Activated CD4-positive, alpha-beta T cell treated with anti-CD3 and anti-CD28 coated beads for 36 hours (primary cell): ENCODE data around the gene FSTL4. TPM values are rescaled to one million over a fixed set of nuclear protein-coding genes. Genes with fewer than 3 reads are reported as not detected.

Source experiments
- ATAC-seq: fragments of 200-7000 bp; cut with Tn5 transposase; one replicate; pipeline ENCODE4 v1.10.0; 2021; ENCODE audit warnings: mild to moderate bottlenecking, moderate library complexity
- CTCF ChIA-PET: fragments of 350-600 bp; sonication (Branson Sonifier 250); formaldehyde crosslinking; loops from one replicate; lab custom pipeline; 2021; ENCODE audit warnings: antibody characterized with exemption; lab: Charles Lee
- POLR2A ChIA-PET: fragments of 350-600 bp; sonication (Branson Sonifier 250); formaldehyde crosslinking; loops from one replicate; lab custom pipeline; 2021; ENCODE audit warnings: antibody characterized with exemption, inconsistent platforms; lab: Charles Lee
- DNase-seq: peaks from one replicate; pipeline ENCODE4 v3.0.0-alpha.2; 2020
- H3K27ac Mint-ChIP-seq: one replicate; pipeline ENCODE4 v1.8.0; 2021; ENCODE audit warnings: mixed read lengths
- H3K27me3 Mint-ChIP-seq: one replicate; pipeline ENCODE4 v1.8.0; 2021; ENCODE audit warnings: mixed read lengths
- H3K36me3 Mint-ChIP-seq: one replicate; pipeline ENCODE4 v1.8.0; 2021; ENCODE audit warnings: low read depth, mixed read lengths
- H3K4me1 Mint-ChIP-seq: one replicate; pipeline ENCODE4 v1.8.0; 2021; ENCODE audit warnings: mixed read lengths
- H3K4me3 Mint-ChIP-seq: one replicate; pipeline ENCODE4 v1.8.0; 2021; ENCODE audit warnings: mild to moderate bottlenecking, moderate library complexity, mixed read lengths
- H3K9me3 Mint-ChIP-seq: one replicate; pipeline ENCODE4 v1.8.0; 2021; ENCODE audit warnings: low read depth, mixed read lengths
- intact Hi-C, 2 experiments: fragments of 100-400 bp; cut with DNase I in 1 of 2; cut with micrococcal nuclease in 1 of 2; formaldehyde crosslinking; loops; one replicate each; pipeline versions ENCODE4 v1.14.2 to v1.15.1; 2022 to 2024; cut with DNase I, micrococcal nuclease
- total RNA-seq, 2 experiments: library from RNA; stranded (reverse); gene quantifications; one replicate each; pipeline ENCODE4 v1.2.3, GENCODE V29; 2021

Gene FSTL4
- not detected for total RNA-seq

DNA sequence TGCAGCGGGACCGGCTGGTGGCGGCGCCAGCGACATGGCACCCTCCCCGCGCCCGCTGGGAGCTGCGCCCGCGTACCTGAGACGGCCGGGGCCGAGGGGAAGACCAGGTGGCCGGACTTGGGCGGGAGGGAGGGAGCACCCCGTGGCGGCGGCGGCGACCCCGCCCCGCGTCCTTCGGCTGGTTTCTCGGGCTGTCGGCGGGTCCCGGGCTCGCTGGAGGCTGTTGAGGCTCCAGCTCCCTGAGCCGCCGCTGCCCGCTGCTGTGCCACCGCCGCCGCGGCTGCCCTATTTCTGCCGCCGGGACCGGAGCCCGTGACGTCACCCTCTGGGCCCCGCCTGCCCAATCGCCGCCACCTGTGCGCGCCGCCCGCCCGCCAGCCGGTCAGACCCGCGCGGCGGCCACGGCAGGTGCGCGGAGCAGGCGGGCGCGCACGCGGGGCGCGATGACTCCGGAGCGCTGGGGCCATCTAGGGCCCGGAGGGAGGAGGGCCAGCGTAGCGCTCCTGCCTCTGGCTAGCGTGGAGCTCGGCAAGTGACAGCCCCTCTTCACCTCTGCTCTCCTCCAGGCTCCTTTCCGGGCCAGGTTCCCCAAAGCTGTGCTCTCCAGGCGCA is at the start of gene FSTL4:
TSS of gene FSTL4 (minus strand) at position 293 of the 612 bp plus-strand sequence.
- H3K4me1 Mint-ChIP-seq = peaks cover 9% of the 10 kb centered on the region
- no peaks in the 10 kb centered on the region for H3K36me3 Mint-ChIP-seq
- intact Hi-C loops = loop anchor here in 1 of 2 experiments (2.0 to 10.0 kb wide), 4 partner anchors 45 to 332 kb away; no protein-coding TSS in a partner anchor
- CTCF ChIA-PET = interaction anchor here (0.8 to 1.3 kb wide), 4 partner anchors 59 to 189 kb away, joined by 3 to 5 read pairs (median 4); no protein-coding TSS in a partner anchor
- H3K27ac Mint-ChIP-seq = no peak within 1 kb of the TSS
- H3K4me3 Mint-ChIP-seq = peak within 1 kb of the TSS; percentile 49
- ATAC-seq = peak; percentile 60
- peak; percentile 59 for DNase-seq
- POLR2A ChIA-PET = no interaction called here
- peaks cover 58% of the 10 kb centered on the region for H3K27me3 Mint-ChIP-seq
- no peaks in the 10 kb centered on the region for H3K9me3 Mint-ChIP-seq

DNA sequence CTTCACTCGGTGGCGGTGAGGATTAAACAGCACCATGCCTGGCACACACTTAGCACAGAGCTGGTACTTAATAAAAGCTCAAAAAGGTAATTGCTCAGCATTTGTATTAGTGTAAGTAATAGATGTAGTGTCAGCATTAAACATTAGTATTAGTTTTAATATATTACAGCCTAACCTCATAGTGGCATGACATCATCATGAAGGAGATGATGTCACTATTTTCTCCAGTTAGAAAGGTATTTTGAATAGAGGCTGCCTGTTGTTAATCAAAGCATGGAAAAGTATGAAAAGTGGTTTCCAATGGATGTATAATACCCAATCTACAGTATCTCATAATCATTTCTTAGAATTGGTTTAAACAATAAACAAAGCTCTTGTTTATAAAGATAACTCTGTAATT is 49.0 kb upstream of the FSTL4 start:
- no peak overlapping the region for H3K27ac Mint-ChIP-seq
- H3K27me3 Mint-ChIP-seq = peaks cover 5% of the 10 kb centered on the region
- ATAC-seq (no peak), DNase-seq (no peak)
- H3K4me1 Mint-ChIP-seq = no peaks in the 10 kb centered on the region
- H3K4me3 Mint-ChIP-seq = no peak overlapping the region
- ChIA-PET CTCF (interaction anchor here (0.7 kb wide), 1 partner anchor 210 kb away, joined by 3 read pairs; no protein-coding TSS in a partner anchor), POLR2A (no interaction called here)
- no peaks in the 10 kb centered on the region for H3K36me3 Mint-ChIP-seq
- H3K9me3 Mint-ChIP-seq = no peaks in the 10 kb centered on the region
- intact Hi-C loops = no loop called here

GRCh38 chr5:133658327-133658726 is 46.0 kb upstream of the FSTL4 start:
- no peaks in the 10 kb centered on the region for H3K36me3 Mint-ChIP-seq
- H3K9me3 Mint-ChIP-seq = no peaks in the 10 kb centered on the region
- H3K27me3 Mint-ChIP-seq = peaks cover 5% of the 10 kb centered on the region
- ChIA-PET POLR2A (no interaction called here), CTCF (interaction anchor here (1.1 to 1.7 kb wide), 3 partner anchors 15 to 210 kb away, joined by 3 to 4 read pairs (median 3); no protein-coding TSS in a partner anchor)
- H3K4me1 Mint-ChIP-seq = no peaks in the 10 kb centered on the region
- no peak for DNase-seq
- H3K27ac Mint-ChIP-seq = no peak overlapping the region
- no peak for ATAC-seq
- intact Hi-C loops = no loop called here
- H3K4me3 Mint-ChIP-seq = no peak overlapping the region

DNA sequence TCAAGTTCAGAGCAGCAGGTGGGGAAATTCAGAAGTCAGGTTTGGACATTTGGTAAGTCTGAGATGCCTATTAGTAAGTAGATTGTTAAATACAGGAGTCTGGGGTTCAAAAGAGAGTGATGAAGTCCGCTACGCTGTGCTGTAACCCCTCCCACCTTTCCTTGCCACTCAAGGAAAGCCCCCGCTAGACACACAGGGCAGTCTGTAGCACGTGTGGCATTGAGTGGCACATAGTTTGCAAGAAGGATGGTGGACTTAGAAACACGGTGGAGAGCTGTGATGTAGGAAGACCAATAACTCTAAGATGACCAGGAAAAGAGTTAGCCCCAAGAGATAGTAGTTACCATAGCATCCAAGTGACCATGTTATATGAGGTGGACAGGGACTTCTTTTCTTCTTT is 44.7 kb upstream of the FSTL4 start:
- no peaks in the 10 kb centered on the region for H3K9me3 Mint-ChIP-seq
- H3K4me3 Mint-ChIP-seq = no peak overlapping the region
- POLR2A ChIA-PET = no interaction called here
- intact Hi-C loops = no loop called here
- CTCF ChIA-PET = no interaction called here
- DNase-seq = no peak
- H3K27ac Mint-ChIP-seq = no peak overlapping the region
- ATAC-seq = no peak
- no peaks in the 10 kb centered on the region for H3K4me1 Mint-ChIP-seq
- H3K36me3 Mint-ChIP-seq = no peaks in the 10 kb centered on the region
- peaks cover 6% of the 10 kb centered on the region for H3K27me3 Mint-ChIP-seq

DNA sequence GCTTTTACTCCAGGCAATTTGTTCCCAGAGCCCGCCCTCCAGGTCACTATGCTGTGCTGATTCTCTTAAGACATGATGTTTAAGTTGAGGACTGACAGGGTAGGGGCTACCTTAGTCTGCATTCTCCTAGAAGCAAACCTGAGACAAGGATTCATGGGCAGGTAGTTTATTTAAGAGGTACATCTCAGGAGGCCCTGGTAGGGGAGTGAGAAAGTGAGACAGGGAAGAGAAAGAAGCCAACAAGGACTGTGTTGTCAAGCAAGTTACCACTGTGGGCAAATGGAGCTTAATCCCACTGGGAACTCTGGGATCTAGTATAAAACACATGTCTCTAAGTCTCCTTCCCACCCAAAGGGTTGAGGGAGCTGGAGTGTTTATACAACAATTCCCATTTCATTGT is 43.6 kb upstream of the FSTL4 start:
- ChIA-PET CTCF (no interaction called here), POLR2A (no interaction called here)
- H3K4me3 Mint-ChIP-seq = no peak overlapping the region
- no peak for ATAC-seq
- no peaks in the 10 kb centered on the region for H3K9me3 Mint-ChIP-seq
- intact Hi-C loops = no loop called here
- DNase-seq = no peak
- peaks cover 6% of the 10 kb centered on the region for H3K27me3 Mint-ChIP-seq
- no peaks in the 10 kb centered on the region for H3K4me1 Mint-ChIP-seq
- H3K36me3 Mint-ChIP-seq = no peaks in the 10 kb centered on the region
- H3K27ac Mint-ChIP-seq = no peak overlapping the region

DNA sequence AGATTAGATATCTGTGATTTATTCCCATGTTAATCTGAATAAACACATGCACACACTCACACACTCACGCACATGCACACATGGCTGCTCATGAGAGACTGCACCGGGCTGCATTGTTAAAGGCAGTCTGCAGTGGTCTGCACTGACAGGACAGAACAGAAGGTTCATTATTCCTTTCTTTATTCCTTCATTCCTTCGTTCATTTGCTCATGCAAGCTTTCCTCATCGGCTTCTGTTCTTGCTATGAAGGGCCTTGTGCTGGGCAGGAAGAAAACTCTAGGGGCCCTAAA is 41.4 kb upstream of the FSTL4 start:
- H3K9me3 Mint-ChIP-seq = no peaks in the 10 kb centered on the region
- ChIA-PET CTCF (interaction anchor here (0.7 kb wide), 2 partner anchors 31 to 97 kb away, joined by 4 read pairs; no protein-coding TSS in a partner anchor), POLR2A (no interaction called here)
- ATAC-seq (no peak), DNase-seq (no peak)
- H3K4me3 Mint-ChIP-seq = no peak overlapping the region
- H3K27ac Mint-ChIP-seq = no peak overlapping the region
- no peaks in the 10 kb centered on the region for H3K36me3 Mint-ChIP-seq
- H3K4me1 Mint-ChIP-seq = no peaks in the 10 kb centered on the region
- H3K27me3 Mint-ChIP-seq = peaks cover 10% of the 10 kb centered on the region
- intact Hi-C loops = no loop called here

GRCh38 chr5:133652951-133653759 is 40.8 kb upstream of the FSTL4 start:
- CTCF ChIA-PET = interaction anchor here (0.7 kb wide), 2 partner anchors 32 to 98 kb away, joined by 4 read pairs; no protein-coding TSS in a partner anchor
- intact Hi-C loops = no loop called here
- ATAC-seq (no peak), DNase-seq (no peak)
- Mint-ChIP-seq H3K36me3 (no peaks in the 10 kb centered on the region), H3K4me3 (no peak overlapping the region), H3K4me1 (no peaks in the 10 kb centered on the region), H3K27me3 (peaks cover 12% of the 10 kb centered on the region), H3K27ac (no peak overlapping the region), H3K9me3 (no peaks in the 10 kb centered on the region)
- POLR2A ChIA-PET = no interaction called here

DNA sequence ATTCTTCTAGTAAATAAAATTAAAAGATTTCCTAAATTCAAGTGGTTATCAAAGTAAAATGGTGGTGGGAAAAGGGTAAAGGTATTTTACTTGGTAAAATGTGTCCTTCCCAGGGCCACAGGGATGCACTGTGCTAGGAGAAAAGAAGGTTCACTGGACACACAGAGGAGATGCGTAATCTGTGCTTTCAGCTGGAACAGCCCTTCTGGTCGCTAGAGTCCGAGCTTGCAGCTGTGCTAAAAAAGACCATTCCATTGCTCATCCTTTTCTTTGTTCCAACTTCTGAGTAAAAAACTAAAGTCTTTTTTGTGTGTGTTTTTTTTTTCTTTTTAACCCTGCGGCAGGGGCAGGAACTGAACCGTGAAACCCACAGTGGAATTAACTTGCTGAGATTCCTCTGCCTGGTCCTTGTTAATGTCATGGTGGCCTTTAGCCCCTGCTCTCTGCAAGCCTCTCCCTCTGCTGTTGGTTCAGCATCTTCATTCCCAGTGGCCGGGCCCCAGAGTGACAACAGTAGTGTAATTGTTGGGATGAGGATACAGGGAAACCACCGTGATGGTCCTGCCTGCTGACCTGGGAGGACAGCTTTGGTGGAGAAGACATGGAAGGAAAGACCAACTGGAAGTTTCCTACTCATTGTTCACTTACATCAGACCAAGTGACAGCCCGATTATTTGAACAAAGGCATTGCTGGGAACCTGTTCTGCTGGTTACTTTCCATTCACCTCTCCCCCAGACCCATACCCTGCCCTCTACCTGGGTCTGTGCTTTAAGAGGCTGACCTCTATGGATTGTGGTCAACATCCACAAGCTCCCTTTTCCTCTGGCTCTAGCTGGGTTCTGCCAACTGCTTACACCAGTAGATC is 31.9 kb upstream of the FSTL4 start:
- no peak overlapping the region for H3K4me3 Mint-ChIP-seq
- no peaks in the 10 kb centered on the region for H3K36me3 Mint-ChIP-seq
- POLR2A ChIA-PET = no interaction called here
- ATAC-seq = no peak
- no peaks in the 10 kb centered on the region for H3K4me1 Mint-ChIP-seq
- CTCF ChIA-PET = no interaction called here
- no peaks in the 10 kb centered on the region for H3K9me3 Mint-ChIP-seq
- peaks cover 35% of the 10 kb centered on the region for H3K27me3 Mint-ChIP-seq
- no peak overlapping the region for H3K27ac Mint-ChIP-seq
- DNase-seq = no peak
- intact Hi-C loops = no loop called here

DNA sequence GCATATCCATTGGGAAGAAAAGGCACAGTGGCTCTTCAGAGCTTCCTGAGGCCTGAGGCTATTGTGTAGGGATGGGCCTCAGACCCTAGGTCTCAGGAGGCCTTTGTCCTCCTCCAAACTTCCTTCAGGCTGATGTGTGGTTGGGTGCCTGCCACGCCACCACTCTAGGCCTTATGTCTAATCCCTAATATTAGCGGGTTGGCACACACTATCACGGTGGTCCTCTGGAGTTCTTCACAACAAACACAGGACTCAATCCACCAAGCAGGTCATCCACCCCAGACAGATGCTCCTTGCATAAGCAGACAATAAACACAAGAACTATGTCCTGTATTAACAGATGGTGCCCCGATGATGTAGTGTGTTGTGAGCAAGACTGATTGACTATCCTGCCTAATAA is 31.0 kb upstream of the FSTL4 start:
- no peak for DNase-seq
- H3K27me3 Mint-ChIP-seq = peaks cover 37% of the 10 kb centered on the region
- no peak overlapping the region for H3K4me3 Mint-ChIP-seq
- intact Hi-C loops = no loop called here
- ChIA-PET POLR2A (no interaction called here), CTCF (no interaction called here)
- H3K4me1 Mint-ChIP-seq = no peaks in the 10 kb centered on the region
- ATAC-seq = no peak
- no peaks in the 10 kb centered on the region for H3K36me3 Mint-ChIP-seq
- no peak overlapping the region for H3K27ac Mint-ChIP-seq
- H3K9me3 Mint-ChIP-seq = no peaks in the 10 kb centered on the region

DNA sequence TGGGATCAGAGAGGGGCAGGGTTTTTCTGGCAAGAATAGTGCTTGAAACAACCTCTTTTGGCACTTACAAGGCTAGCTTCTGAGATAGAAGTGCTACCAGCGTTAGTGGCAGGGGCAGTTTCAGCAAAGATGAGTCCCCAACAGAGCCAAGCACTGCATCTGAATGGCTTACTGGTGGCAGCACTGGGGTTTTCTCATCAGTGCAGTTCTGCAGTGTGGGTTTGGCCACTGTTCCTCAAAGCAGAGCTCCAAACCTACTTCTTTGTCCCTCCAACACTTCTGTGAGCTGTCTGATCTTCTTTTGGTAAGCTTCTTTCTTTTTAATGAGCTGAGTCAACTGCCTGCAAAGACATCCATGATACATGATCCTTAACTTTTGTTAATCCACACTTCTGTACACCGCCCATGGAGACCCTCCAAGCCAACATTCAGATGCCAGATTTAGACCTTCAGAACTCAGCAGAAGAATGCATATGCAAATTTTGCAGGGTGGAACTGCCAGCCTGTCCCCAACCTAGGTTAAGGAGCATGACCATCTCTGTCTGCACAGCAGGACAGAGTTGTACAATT is 29.9 kb upstream of the FSTL4 start:
- ChIA-PET POLR2A (no interaction called here), CTCF (interaction anchor here (0.7 to 1.2 kb wide), 2 partner anchors 36 to 227 kb away, joined by 3 to 4 read pairs; no protein-coding TSS in a partner anchor)
- no peak overlapping the region for H3K4me3 Mint-ChIP-seq
- no peaks in the 10 kb centered on the region for H3K4me1 Mint-ChIP-seq
- no peak overlapping the region for H3K27ac Mint-ChIP-seq
- intact Hi-C loops = no loop called here
- no peak for ATAC-seq
- peaks cover 42% of the 10 kb centered on the region for H3K27me3 Mint-ChIP-seq
- no peaks in the 10 kb centered on the region for H3K9me3 Mint-ChIP-seq
- no peak for DNase-seq
- no peaks in the 10 kb centered on the region for H3K36me3 Mint-ChIP-seq

- CTCF ChIA-PET = interaction anchor here (1.2 kb wide), 1 partner anchor 227 kb away, joined by 3 read pairs; no protein-coding TSS in a partner anchor
- POLR2A ChIA-PET = no interaction called here
- no peak for ATAC-seq
- Mint-ChIP-seq H3K9me3 (no peaks in the 10 kb centered on the region), H3K27me3 (peaks cover 47% of the 10 kb centered on the region), H3K4me1 (no peaks in the 10 kb centered on the region), H3K36me3 (no peaks in the 10 kb centered on the region), H3K27ac (no peak overlapping the region), H3K4me3 (no peak overlapping the region)
- DNase-seq = no peak
- intact Hi-C loops = no loop called here
These were observed 29.3 kb upstream of the FSTL4 start for GRCh38 chr5:133641683-133642082.
